Activated naive CD4-positive, alpha-beta T cell treated with anti-CD3 and anti-CD28 coated beads, Interleukin-2, amount 50 U/mL, for 72 hours (primary cell): ENCODE data around the gene RNMT. TPM values are rescaled to one million over a fixed set of nuclear protein-coding genes. Genes with fewer than 3 reads are reported as not detected.
A peak's percentile ranks its signal among the peaks of the same experiment; 100 is the strongest.
"Not testable (repeated sequence)": the region's sequence is repeated elsewhere in the genome, so short reads cannot be mapped to it uniquely, and the experiment has no call there.

ENCODE experiments used
- ATAC-seq, 2 donors: fragments of 150-1000 bp; cut with Tn5 transposase; 2 replicates each; pipeline ENCODE4 v1.10.0; 2021; ENCODE audit warnings: mild to moderate bottlenecking in 2 of 2, moderate library complexity in 2 of 2
- DNase-seq, 2 donors: peaks; one replicate each; pipeline ENCODE4 v3.0.0; 2021 to 2022; ENCODE audit warnings: low spot score in 2 of 2
- H3K27ac Mint-ChIP-seq, 2 donors: one replicate each; pipeline ENCODE4 v1.8.0; 2022; ENCODE audit warnings: mild to moderate bottlenecking in 2 of 2, mixed read lengths in 2 of 2
- H3K36me3 Mint-ChIP-seq, 2 donors: one replicate each; pipeline ENCODE4 v1.8.0; 2022; ENCODE audit warnings: mixed read lengths in 2 of 2
- H3K9me3 Mint-ChIP-seq, 2 donors: one replicate each; pipeline ENCODE4 v1.8.0; 2022; ENCODE audit warnings: mixed read lengths in 2 of 2
- total RNA-seq, 2 donors: library from RNA; stranded (reverse); gene quantifications; one replicate each; pipeline ENCODE4 v1.2.3, GENCODE V29; 2022

The RNMT gene
- total RNA-seq = 10 to 100 TPM; 30.7 to 65.3 TPM

DNA sequence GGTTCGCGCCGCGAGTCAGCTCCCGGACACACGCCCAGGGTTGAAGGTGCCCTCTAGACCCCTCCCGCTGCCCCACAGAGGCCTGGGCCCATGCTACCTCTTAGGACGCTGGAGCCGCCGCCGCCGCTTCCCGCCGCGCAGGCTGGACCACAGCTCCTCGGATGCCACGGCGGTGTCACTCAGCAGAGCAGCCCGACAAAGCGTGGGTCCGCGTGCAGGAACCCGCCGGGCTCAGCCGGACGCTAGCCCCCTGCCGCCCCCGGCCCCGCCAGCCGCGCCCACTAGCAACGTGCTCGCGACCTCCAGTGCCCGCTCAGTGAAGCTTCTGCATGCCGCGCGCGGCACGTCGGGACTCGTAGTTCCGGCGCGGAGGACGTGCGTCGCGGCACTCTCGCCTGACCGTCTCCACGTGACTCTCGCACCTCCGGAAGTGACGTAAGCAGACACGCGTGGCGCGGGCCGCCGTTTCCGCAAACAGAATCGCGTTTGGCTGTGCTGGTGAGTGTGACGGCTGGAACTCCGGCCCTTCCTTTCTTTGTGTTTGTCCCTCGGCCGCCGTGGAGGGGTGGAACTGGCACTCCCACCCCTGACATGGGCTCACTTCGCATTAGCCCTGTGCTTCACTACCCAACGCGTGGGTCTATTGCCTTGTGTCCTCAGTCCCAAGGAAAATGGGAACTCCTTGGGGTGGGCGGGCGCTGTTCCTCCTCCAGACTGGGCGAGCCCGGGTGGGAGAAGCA is at the start of gene RNMT, which contains the start of gene FAM210A:
RNMT (plus strand) TSS at position 442 of the 740 bp plus-strand sequence. CDS start 4,845 bp downstream, outside the sequence.
FAM210A (minus strand) TSS at position 327 of the 740 bp plus-strand sequence. CDS start 44,481 bp downstream, outside the sequence.
- H3K9me3 Mint-ChIP-seq = no peaks in the 10 kb centered on the region
- peak within 1 kb of the TSS; percentile 98 for H3K27ac Mint-ChIP-seq
- peaks cover 23 to 37% of the 10 kb centered on the region in 2 donors for H3K36me3 Mint-ChIP-seq
- DNase-seq (peak; percentile 88 to 93), ATAC-seq (peak; percentile 96 to 99)

GRCh38 chr18:13677350-13677749 is 49.1 kb upstream of the RNMT start:
- DNase-seq, H3K9me3 Mint-ChIP-seq, ATAC-seq, H3K27ac Mint-ChIP-seq, H3K36me3 Mint-ChIP-seq: not testable (repeated sequence)

- no peak overlapping the region for H3K27ac Mint-ChIP-seq
- no peak for ATAC-seq
Measured at GRCh38 chr18:13680612-13681011, 45.9 kb upstream of the RNMT start.

GRCh38 chr18:13681701-13682100 is 44.8 kb upstream of the RNMT start:
- DNase-seq = no peak

More at GRCh38 chr18:13680612-13681011, 45.9 kb upstream of the RNMT start:
- no peak for DNase-seq
- no peaks in the 10 kb centered on the region for H3K36me3 Mint-ChIP-seq
- H3K9me3 Mint-ChIP-seq = no peaks in the 10 kb centered on the region

DNA sequence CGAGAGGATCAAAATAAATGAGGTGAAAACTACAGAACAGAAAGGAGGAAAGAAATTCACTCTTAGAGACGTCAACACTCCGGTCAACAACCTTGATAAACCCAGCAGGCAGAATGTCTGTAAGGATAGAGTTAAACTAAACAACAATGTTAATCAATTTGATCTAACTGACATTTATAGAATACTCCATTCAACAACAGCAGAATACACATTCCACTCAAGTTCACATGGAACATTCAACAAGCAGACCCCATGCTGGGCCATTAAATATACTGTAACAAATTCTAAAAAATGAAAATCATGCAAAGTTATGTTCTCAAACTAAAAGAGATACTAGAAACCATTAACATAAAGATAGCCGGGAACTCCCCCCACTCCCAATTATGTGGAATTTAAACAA is 41.9 kb upstream of the RNMT start:
- DNase-seq = no peak
- no peak overlapping the region for H3K27ac Mint-ChIP-seq
- peaks cover 4 to 9% of the 10 kb centered on the region in 2 donors for H3K36me3 Mint-ChIP-seq
- ATAC-seq = no peak
- H3K9me3 Mint-ChIP-seq = no peaks in the 10 kb centered on the region

More at GRCh38 chr18:13681701-13682100, 44.8 kb upstream of the RNMT start:
- no peak for ATAC-seq
- Mint-ChIP-seq H3K27ac (no peak overlapping the region), H3K36me3 (no peaks in the 10 kb centered on the region), H3K9me3 (no peaks in the 10 kb centered on the region)

- no peak for DNase-seq
- H3K36me3 Mint-ChIP-seq = peaks cover 4 to 33% of the 10 kb centered on the region in 2 donors
- no peak overlapping the region for H3K27ac Mint-ChIP-seq
- ATAC-seq = no peak
- H3K9me3 Mint-ChIP-seq = peaks cover 0 to 15% of the 10 kb centered on the region in 2 donors
Measured at GRCh38 chr18:13688191-13689136, 38.0 kb upstream of the RNMT start.

DNA sequence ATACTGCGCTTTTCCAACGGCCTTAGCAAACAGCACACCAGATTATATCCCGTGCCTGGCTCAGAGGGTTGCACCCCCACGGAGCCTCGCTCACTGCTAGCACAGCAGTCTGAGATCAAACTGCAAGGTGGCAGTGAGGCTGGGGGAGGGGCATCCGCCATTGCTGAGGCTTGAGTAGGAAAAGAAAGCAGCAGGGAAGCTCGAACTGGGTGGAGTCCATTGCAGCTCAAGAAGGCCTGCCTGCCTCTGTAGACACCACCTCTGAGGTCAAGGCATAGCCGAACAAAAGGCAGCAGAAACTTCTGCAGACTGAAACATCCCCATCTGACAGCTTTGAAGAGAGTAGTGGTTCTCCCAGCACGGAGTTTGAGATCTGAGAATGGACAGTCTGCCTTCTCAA is 36.4 kb upstream of the RNMT start:
- H3K27ac Mint-ChIP-seq, DNase-seq, ATAC-seq: not testable (repeated sequence)
- Mint-ChIP-seq H3K9me3 (peaks cover 0 to 15% of the 10 kb centered on the region in 2 donors), H3K36me3 (peaks cover 13 to 49% of the 10 kb centered on the region in 2 donors)

GRCh38 chr18:13695337-13695736 is 31.1 kb upstream of the RNMT start:
- not testable (repeated sequence) for ATAC-seq
- peaks cover 14 to 83% of the 10 kb centered on the region in 2 donors for H3K36me3 Mint-ChIP-seq
- peaks cover 17 to 24% of the 10 kb centered on the region in 2 donors for H3K9me3 Mint-ChIP-seq

DNA sequence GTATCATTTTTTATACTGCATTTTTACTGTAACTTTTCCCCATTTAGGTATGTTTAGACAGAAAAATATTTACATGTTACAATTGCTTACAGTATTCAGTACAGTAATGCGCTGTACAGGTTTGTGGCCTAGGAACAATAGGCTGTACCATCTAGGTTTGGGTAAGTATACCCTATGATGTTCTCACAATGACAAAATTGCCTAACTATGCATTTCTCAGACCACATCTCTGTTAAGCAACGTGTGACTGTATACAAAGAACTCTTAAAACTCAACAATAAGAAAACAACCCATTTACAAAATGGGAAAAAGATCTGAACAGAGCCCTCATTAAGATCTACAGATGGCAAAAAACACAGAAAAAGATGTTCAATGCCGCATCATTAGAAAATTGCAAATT is 29.5 kb upstream of the RNMT start:
- peaks cover 24 to 28% of the 10 kb centered on the region in 2 donors for H3K9me3 Mint-ChIP-seq
- peaks cover 21 to 91% of the 10 kb centered on the region in 2 donors for H3K36me3 Mint-ChIP-seq
- no peak for ATAC-seq
- DNase-seq = no peak
- no peak overlapping the region for H3K27ac Mint-ChIP-seq

More at GRCh38 chr18:13695337-13695736, 31.1 kb upstream of the RNMT start:
- not testable (repeated sequence) for DNase-seq, H3K27ac Mint-ChIP-seq

- no peak overlapping the region for H3K27ac Mint-ChIP-seq
- no peak for DNase-seq
- H3K9me3 Mint-ChIP-seq = peaks cover 17 to 47% of the 10 kb centered on the region in 2 donors
- no peak for ATAC-seq
- peaks cover 28 to 86% of the 10 kb centered on the region in 2 donors for H3K36me3 Mint-ChIP-seq
Measured at GRCh38 chr18:13700153-13700552, 26.3 kb upstream of the RNMT start.

- H3K9me3 Mint-ChIP-seq = peaks cover 15 to 52% of the 10 kb centered on the region in 2 donors
- H3K27ac Mint-ChIP-seq = no peak overlapping the region
- DNase-seq = no peak
- no peak for ATAC-seq
- peaks cover 34 to 84% of the 10 kb centered on the region in 2 donors for H3K36me3 Mint-ChIP-seq
Measured at GRCh38 chr18:13703899-13704298, 22.6 kb upstream of the RNMT start.

DNA sequence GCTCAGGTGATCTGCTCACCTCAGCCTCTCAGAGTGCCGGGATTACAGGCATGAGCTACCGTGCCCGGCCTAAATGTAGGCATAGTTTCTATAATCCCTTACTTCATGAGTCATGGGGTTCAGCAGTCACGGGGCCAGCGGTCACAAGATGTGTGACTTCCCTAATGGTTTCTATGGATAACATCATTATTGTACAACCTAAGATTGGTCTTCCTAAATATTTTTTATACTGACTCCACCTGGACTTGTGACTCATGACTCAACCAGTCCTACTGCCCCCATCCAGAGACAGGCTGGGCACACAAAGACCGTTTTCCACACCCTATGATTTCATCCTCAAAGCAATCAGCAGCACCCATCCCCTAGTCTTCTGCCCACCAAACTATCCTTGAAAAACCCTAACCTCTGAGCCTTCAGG is 16.1 kb upstream of the RNMT start:
- ATAC-seq (no peak), DNase-seq (no peak)
- peaks cover 12 to 51% of the 10 kb centered on the region in 2 donors for H3K36me3 Mint-ChIP-seq
- peaks cover 0 to 21% of the 10 kb centered on the region in 2 donors for H3K9me3 Mint-ChIP-seq
- peak overlapping the region in 1 of 2 donors; percentile 81 for H3K27ac Mint-ChIP-seq

DNA sequence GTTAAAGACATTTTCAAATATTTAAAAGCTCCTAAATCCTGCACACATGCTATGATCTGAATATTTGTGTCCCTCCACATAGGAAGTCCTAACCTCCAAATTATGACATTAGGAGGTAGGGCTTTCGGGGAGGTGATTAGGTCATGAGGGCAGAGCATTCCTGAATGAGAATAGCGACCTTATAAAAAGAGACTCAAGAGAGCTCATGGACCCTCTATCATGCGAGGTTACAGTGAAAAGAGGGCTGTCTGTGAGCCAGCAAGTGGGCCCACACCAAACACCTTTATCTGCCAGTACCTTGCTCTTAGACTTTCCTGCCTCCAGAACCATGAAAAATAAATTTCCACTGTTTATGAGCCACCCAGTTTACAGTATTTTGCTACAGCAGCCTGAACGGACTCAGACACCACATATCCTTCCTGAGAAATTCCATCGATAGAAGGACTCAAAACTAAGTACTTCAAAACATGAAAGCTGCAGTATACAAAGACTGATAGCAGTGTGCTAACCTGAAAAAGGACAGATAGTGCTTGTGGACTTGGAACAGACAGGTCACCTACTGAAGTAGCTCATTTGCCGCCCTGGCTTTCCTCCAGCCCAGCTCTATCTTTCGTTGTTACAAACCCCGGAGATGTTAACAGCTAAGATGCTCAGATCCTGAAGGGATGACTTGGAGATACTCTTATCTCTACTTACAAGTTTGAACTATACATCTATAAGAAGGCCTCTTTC is 13.9 kb upstream of the RNMT start:
- no peak for ATAC-seq
- H3K36me3 Mint-ChIP-seq = peaks cover 10 to 42% of the 10 kb centered on the region in 2 donors
- DNase-seq = no peak
- peaks cover 0 to 16% of the 10 kb centered on the region in 2 donors for H3K9me3 Mint-ChIP-seq
- no peak overlapping the region for H3K27ac Mint-ChIP-seq

DNA sequence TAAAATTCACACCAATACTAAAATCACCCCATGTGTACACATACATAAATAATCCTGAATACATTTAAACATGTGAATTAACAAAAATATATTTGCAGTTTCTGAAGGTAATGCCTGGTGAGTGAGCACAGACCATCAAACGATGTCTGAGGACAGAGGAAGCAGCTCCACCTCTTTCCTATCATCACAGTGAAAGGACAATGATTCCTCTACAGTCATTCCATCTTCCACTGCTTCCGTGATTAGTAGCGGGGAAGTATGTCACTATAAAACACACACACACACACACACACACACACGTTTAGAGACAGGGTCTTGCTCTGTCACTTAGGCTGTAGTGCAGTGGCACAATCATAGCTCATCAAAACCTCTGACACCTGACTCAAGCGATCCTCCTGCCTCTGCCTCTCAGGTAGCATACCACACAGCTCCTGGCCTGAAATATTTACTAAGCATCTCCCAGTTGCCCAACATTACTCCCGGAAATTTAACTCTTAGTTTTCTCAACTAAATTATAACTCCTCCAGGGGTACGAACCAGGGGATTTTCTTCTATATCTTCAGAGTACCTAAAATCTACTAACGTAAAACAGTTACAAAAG is 12.9 kb upstream of the RNMT start:
- DNase-seq = no peak
- no peak for ATAC-seq
- Mint-ChIP-seq H3K9me3 (peaks cover 0 to 16% of the 10 kb centered on the region in 2 donors), H3K27ac (no peak overlapping the region), H3K36me3 (peaks cover 10 to 42% of the 10 kb centered on the region in 2 donors)

- ATAC-seq (no peak), DNase-seq (no peak)
- Mint-ChIP-seq H3K36me3 (peaks cover 10 to 45% of the 10 kb centered on the region in 2 donors), H3K27ac (no peak overlapping the region), H3K9me3 (peaks cover 0 to 9% of the 10 kb centered on the region in 2 donors)
Measured at GRCh38 chr18:13715330-13715729, 11.1 kb upstream of the RNMT start.

- H3K36me3 Mint-ChIP-seq = peaks cover 4 to 40% of the 10 kb centered on the region in 2 donors
Measured at GRCh38 chr18:13716916-13717315, 9.6 kb upstream of the RNMT start.

More at GRCh38 chr18:13716916-13717315, 9.6 kb upstream of the RNMT start:
- no peak for DNase-seq
- ATAC-seq = no peak
- Mint-ChIP-seq H3K27ac (no peak overlapping the region), H3K9me3 (peaks cover 0 to under 1% of the 10 kb centered on the region in 2 donors)
